HG03108 (cell line): ENCODE data around the gene PRODH.
"Not testable (repeated sequence)": the region's sequence is repeated elsewhere in the genome, so short reads cannot be mapped to it uniquely, and the experiment has no call there.

Experiments used
- ATAC-seq: cut with Tn5 transposase; IDR thresholded peaks from one replicate; pipeline ENCODE4 v1.9.1; 2021; ENCODE audit warnings: moderate library complexity; ENCODE audit not compliant: unreplicated experiment

Gene PRODH

GRCh38 chr22:18954990-18955571, 19.0 kb upstream of the PRODH start:
- ATAC-seq, result no peak

- ATAC-seq, result peak; percentile 52
These were observed 18.4 kb upstream of the PRODH start for GRCh38 chr22:18954303-18954989.

- not testable (repeated sequence) for ATAC-seq
These were observed 17.0 kb upstream of the PRODH start for GRCh38 chr22:18953128-18953527.

- no peak for ATAC-seq
These were observed 15.9 kb upstream of the PRODH start for GRCh38 chr22:18952022-18952421.

- ATAC-seq, result no peak
These were observed 14.0 kb upstream of the PRODH start for GRCh38 chr22:18950141-18950540.

GRCh38 chr22:18947905-18948304, 11.8 kb upstream of the PRODH start:
- no peak for ATAC-seq

- ATAC-seq, result not testable (repeated sequence)
These were observed 11.0 kb upstream of the PRODH start for GRCh38 chr22:18947105-18947504.

GRCh38 chr22:18938691-18939090, 2.6 kb upstream of the PRODH start:
- not testable (repeated sequence) for ATAC-seq

GRCh38 chr22:18934688-18935087, 1.4 kb downstream of the PRODH start:
- ATAC-seq, result not testable (repeated sequence)

- no peak for ATAC-seq
These were observed 2.2 kb downstream of the PRODH start for GRCh38 chr22:18933914-18934313.

- ATAC-seq, result no peak
These were observed 4.0 kb downstream of the PRODH start for GRCh38 chr22:18931905-18932652.

GRCh38 chr22:18929459-18929858, 6.6 kb downstream of the PRODH start:
- ATAC-seq, result no peak

- ATAC-seq, result no peak
These were observed 8.5 kb downstream of the PRODH start for GRCh38 chr22:18927573-18927972.

GRCh38 chr22:18927020-18927419, 9.1 kb downstream of the PRODH start:
- ATAC-seq, result no peak

- no peak for ATAC-seq
These were observed 10.6 kb downstream of the PRODH start for GRCh38 chr22:18925368-18926064.

- not testable (repeated sequence) for ATAC-seq
These were observed 15.7 kb downstream of the PRODH start for GRCh38 chr22:18920257-18920902.

- ATAC-seq, result not testable (repeated sequence)
These were observed 18.3 kb downstream of the PRODH start for GRCh38 chr22:18917818-18918217.

GRCh38 chr22:18915550-18915949, 20.5 kb downstream of the PRODH start:
- ATAC-seq, result not testable (repeated sequence)

- ATAC-seq, result not testable (repeated sequence)
These were observed 21.5 kb downstream of the PRODH start for GRCh38 chr22:18914558-18914957.

GRCh38 chr22:18912264-18912946, 23.7 kb downstream of the PRODH start:
- ATAC-seq, result not testable (repeated sequence)
